ENCODE data around the gene IL27RA. TPM values are rescaled to one million over a fixed set of nuclear protein-coding genes. Genes with fewer than 3 reads are reported as not detected.

IL27RA gene
- total and polyA plus RNA-seq, 2 experiments from 2014 or later, result 7.7 to 11.4 TPM

DNA sequence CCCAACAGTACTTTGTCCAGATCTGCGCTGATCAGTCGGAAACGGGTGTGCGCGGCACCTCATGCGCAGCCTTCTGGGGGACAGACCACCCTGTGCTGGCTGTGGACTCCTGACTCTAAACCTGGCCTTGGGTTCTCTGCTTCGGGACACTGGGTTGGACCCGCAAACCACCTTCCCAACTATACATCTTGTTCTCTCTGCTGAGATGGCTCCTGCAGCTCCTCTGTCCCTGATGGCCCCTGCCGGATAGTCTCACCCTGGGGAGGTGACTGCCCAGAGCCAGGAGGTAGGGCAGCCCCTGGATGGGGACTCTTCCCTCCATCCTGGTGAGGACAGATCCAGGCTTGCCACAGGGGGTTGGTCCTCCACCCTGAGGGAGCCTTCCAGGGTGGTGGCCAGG is 48.8 kb upstream of the IL27RA start (continued):
- TF ChIP-seq ZNF331 (CRISPR knock-in tag; IDR thresholded peaks at IDR 0.05; ENCODE audit: low read depth) (no peak), CREB1 (CRISPR knock-in tag; IDR thresholded peaks at IDR 0.05; ENCODE audit: low read depth) (no peak)

DNA sequence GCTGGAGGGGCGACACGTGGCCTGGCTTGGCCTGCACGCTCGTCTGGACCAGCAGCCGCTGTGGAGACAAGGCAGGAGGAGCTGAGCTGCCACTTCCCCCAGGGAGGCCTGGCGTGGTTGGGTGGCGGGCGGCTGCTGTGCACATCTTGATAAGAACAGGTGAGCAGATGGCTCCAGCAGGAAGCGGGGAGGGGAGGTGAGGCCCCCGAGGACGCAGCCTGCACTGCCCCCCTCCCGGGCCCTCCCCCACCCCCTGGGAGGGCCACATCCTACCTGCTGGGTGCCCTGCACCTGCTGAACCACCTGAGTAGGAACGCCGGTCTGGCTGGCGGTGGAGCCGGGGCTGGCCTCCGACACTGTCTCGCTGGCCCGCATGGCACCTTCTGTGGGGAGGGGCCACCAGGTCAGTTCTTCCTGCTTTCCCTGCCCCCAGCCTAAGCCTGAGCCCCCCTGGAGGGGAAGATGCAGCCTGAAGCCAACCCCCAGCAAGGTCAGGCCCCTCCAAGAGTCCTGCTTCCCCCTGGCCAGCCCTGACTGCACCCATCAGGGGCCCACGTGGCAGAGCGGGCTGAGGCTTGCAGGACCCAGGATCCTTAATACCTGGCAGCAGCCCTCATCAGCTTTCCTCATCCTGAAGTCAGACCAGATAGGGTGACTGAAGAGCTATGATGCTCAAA is 48.2 kb upstream of the IL27RA start:
- H3K27me3 ChIP-seq (ENCODE audit: insufficient read depth), result no peaks in the 10 kb centered on the region
- DNase-seq (ENCODE audit: low spot score) (no peak), ATAC-seq (no peak)
- H3K4me3 Mint-ChIP-seq, result no peak overlapping the region
- H3F3A ChIP-seq (replicated peaks; ENCODE audit: low read depth), result peaks cover 13% of the 10 kb centered on the region
- TF ChIP-seq, protein P1, sequence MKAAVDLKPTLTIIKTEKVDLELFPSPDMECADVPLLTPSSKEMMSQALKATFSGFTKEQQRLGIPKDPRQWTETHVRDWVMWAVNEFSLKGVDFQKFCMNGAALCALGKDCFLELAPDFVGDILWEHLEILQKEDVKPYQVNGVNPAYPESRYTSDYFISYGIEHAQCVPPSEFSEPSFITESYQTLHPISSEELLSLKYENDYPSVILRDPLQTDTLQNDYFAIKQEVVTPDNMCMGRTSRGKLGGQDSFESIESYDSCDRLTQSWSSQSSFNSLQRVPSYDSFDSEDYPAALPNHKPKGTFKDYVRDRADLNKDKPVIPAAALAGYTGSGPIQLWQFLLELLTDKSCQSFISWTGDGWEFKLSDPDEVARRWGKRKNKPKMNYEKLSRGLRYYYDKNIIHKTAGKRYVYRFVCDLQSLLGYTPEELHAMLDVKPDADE (IDR thresholded peaks at IDR 0.05), result no peak
- TF ChIP-seq NANOG (IDR thresholded peaks at IDR 0.05; ENCODE audit: borderline replicate concordance) (no peak), EZH2 (IDR thresholded peaks at IDR 0.05; ENCODE audit: low read depth, unreplicated experiment) (no peak), EZH2phosphoT487 (IDR thresholded peaks at IDR 0.05; ENCODE audit: unreplicated experiment) (no peak), POLR2AphosphoS5 (IDR thresholded peaks at IDR 0.05; ENCODE audit: low read depth) (no peak), CREB1 (CRISPR knock-in tag; IDR thresholded peaks at IDR 0.05; ENCODE audit: low read depth) (no peak), JUNB (IDR thresholded peaks at IDR 0.05; ENCODE audit: unreplicated experiment) (no peak)
- TF ChIP-seq, protein P2, sequence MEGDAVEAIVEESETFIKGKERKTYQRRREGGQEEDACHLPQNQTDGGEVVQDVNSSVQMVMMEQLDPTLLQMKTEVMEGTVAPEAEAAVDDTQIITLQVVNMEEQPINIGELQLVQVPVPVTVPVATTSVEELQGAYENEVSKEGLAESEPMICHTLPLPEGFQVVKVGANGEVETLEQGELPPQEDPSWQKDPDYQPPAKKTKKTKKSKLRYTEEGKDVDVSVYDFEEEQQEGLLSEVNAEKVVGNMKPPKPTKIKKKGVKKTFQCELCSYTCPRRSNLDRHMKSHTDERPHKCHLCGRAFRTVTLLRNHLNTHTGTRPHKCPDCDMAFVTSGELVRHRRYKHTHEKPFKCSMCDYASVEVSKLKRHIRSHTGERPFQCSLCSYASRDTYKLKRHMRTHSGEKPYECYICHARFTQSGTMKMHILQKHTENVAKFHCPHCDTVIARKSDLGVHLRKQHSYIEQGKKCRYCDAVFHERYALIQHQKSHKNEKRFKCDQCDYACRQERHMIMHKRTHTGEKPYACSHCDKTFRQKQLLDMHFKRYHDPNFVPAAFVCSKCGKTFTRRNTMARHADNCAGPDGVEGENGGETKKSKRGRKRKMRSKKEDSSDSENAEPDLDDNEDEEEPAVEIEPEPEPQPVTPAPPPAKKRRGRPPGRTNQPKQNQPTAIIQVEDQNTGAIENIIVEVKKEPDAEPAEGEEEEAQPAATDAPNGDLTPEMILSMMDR (conservative IDR thresholded peaks at IDR 0.05; ENCODE audit: low read depth in 2 of 2), result no peak
- TF ChIP-seq, protein P3, sequence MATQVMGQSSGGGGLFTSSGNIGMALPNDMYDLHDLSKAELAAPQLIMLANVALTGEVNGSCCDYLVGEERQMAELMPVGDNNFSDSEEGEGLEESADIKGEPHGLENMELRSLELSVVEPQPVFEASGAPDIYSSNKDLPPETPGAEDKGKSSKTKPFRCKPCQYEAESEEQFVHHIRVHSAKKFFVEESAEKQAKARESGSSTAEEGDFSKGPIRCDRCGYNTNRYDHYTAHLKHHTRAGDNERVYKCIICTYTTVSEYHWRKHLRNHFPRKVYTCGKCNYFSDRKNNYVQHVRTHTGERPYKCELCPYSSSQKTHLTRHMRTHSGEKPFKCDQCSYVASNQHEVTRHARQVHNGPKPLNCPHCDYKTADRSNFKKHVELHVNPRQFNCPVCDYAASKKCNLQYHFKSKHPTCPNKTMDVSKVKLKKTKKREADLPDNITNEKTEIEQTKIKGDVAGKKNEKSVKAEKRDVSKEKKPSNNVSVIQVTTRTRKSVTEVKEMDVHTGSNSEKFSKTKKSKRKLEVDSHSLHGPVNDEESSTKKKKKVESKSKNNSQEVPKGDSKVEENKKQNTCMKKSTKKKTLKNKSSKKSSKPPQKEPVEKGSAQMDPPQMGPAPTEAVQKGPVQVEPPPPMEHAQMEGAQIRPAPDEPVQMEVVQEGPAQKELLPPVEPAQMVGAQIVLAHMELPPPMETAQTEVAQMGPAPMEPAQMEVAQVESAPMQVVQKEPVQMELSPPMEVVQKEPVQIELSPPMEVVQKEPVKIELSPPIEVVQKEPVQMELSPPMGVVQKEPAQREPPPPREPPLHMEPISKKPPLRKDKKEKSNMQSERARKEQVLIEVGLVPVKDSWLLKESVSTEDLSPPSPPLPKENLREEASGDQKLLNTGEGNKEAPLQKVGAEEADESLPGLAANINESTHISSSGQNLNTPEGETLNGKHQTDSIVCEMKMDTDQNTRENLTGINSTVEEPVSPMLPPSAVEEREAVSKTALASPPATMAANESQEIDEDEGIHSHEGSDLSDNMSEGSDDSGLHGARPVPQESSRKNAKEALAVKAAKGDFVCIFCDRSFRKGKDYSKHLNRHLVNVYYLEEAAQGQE (IDR thresholded peaks at IDR 0.05; ENCODE audit: unreplicated experiment), result no peak
- TF ChIP-seq, protein P4, sequence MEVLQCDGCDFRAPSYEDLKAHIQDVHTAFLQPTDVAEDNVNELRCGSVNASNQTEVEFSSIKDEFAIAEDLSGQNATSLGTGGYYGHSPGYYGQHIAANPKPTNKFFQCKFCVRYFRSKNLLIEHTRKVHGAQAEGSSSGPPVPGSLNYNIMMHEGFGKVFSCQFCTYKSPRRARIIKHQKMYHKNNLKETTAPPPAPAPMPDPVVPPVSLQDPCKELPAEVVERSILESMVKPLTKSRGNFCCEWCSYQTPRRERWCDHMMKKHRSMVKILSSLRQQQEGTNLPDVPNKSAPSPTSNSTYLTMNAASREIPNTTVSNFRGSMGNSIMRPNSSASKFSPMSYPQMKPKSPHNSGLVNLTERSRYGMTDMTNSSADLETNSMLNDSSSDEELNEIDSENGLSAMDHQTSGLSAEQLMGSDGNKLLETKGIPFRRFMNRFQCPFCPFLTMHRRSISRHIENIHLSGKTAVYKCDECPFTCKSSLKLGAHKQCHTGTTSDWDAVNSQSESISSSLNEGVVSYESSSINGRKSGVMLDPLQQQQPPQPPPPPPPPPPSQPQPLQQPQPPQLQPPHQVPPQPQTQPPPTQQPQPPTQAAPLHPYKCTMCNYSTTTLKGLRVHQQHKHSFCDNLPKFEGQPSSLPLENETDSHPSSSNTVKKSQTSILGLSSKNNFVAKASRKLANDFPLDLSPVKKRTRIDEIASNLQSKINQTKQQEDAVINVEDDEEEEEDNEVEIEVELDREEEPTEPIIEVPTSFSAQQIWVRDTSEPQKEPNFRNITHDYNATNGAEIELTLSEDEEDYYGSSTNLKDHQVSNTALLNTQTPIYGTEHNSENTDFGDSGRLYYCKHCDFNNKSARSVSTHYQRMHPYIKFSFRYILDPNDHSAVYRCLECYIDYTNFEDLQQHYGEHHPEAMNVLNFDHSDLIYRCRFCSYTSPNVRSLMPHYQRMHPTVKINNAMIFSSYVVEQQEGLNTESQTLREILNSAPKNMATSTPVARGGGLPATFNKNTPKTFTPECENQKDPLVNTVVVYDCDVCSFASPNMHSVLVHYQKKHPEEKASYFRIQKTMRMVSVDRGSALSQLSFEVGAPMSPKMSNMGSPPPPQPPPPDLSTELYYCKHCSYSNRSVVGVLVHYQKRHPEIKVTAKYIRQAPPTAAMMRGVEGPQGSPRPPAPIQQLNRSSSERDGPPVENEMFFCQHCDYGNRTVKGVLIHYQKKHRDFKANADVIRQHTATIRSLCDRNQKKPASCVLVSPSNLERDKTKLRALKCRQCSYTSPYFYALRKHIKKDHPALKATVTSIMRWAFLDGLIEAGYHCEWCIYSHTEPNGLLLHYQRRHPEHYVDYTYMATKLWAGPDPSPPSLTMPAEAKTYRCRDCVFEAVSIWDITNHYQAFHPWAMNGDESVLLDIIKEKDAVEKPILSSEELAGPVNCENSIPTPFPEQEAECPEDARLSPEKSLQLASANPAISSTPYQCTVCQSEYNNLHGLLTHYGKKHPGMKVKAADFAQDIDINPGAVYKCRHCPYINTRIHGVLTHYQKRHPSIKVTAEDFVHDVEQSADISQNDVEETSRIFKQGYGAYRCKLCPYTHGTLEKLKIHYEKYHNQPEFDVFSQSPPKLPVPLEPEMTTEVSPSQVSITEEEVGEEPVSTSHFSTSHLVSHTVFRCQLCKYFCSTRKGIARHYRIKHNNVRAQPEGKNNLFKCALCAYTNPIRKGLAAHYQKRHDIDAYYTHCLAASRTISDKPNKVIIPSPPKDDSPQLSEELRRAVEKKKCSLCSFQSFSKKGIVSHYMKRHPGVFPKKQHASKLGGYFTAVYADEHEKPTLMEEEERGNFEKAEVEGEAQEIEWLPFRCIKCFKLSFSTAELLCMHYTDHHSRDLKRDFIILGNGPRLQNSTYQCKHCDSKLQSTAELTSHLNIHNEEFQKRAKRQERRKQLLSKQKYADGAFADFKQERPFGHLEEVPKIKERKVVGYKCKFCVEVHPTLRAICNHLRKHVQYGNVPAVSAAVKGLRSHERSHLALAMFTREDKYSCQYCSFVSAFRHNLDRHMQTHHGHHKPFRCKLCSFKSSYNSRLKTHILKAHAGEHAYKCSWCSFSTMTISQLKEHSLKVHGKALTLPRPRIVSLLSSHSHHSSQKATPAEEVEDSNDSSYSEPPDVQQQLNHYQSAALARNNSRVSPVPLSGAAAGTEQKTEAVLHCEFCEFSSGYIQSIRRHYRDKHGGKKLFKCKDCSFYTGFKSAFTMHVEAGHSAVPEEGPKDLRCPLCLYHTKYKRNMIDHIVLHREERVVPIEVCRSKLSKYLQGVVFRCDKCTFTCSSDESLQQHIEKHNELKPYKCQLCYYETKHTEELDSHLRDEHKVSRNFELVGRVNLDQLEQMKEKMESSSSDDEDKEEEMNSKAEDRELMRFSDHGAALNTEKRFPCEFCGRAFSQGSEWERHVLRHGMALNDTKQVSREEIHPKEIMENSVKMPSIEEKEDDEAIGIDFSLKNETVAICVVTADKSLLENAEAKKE (CRISPR knock-in tag; IDR thresholded peaks at IDR 0.05), result no peak
- H3K27ac Mint-ChIP-seq, result no peak overlapping the region
- H3K4me1 ChIP-seq (ENCODE audit: insufficient read depth), result peaks cover 49% of the 10 kb centered on the region
- H3K4me3 ChIP-seq, result no peak overlapping the region
- H3K36me3 ChIP-seq (ENCODE audit: insufficient read depth), result no peaks in the 10 kb centered on the region
- no peaks in the 10 kb centered on the region for H3K9me2 ChIP-seq (ENCODE audit: insufficient read depth)
- H4K20me1 ChIP-seq (replicated peaks; ENCODE audit: insufficient read depth), result no peaks in the 10 kb centered on the region
- H3K36me3 Mint-ChIP-seq (ENCODE audit: low read depth), result 0 out of 3 replicates have a peak, but pooled peaks cover 2% of the 10 kb centered on the region
- H3K27ac ChIP-seq (ENCODE audit: low read depth), result no peak overlapping the region
- no peaks in the 10 kb centered on the region for H3K79me2 ChIP-seq (replicated peaks; ENCODE audit: insufficient read depth)
- peaks cover 41% of the 10 kb centered on the region for H3K4me1 Mint-ChIP-seq
- H2AFZ ChIP-seq, result no peak overlapping the region
- H3K27me3 Mint-ChIP-seq (ENCODE audit: insufficient read depth, low read depth, poor library complexity), result peaks cover 18% of the 10 kb centered on the region
- H3K9me3 Mint-ChIP-seq, result no peaks in the 10 kb centered on the region
- no peak overlapping the region for H3K4me2 ChIP-seq

Measured in GM23338 (cell line).